Neural cell (in vitro differentiated cells): Measurements from ENCODE around the gene MAPT.
"Not testable (repeated sequence)": the region's sequence is repeated elsewhere in the genome, so short reads cannot be mapped to it uniquely, and the experiment has no call there.

Experiments
- POLR2AphosphoS5 ChIP-seq: IDR thresholded peaks from 2 replicates; pipeline ENCODE4 v1.6.1; 2012
- TF ChIP-seq, protein P1 (sequence below): fragments of 450-650 bp; IDR thresholded peaks from 2 replicates; pipeline ENCODE4 v1.5.1; 2014; ENCODE audit warnings: antibody characterized with exemption, mild to moderate bottlenecking, moderate library complexity; ENCODE audit not compliant: poor library complexity, severe bottlenecking

DNA sequence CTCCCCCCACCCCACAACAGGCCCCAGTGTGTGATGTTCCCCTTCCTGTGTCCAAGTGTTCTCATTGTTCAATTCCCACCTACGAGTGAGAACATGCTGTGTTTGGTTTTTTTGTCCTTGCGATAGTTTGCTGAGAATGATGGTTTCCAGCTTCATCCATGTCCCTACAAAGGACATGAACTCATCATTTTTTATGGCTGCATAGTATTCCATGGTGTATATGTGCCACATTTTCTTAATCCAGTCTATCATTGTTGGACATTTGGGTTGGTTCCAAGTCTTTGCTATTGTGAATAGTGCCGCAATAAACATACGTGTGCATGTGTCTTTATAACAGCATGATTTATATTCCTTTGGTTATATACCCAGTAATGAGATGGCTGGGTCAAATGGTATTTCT is 62.4 kb downstream of the MAPT start:
- TF ChIP-seq, protein P1, sequence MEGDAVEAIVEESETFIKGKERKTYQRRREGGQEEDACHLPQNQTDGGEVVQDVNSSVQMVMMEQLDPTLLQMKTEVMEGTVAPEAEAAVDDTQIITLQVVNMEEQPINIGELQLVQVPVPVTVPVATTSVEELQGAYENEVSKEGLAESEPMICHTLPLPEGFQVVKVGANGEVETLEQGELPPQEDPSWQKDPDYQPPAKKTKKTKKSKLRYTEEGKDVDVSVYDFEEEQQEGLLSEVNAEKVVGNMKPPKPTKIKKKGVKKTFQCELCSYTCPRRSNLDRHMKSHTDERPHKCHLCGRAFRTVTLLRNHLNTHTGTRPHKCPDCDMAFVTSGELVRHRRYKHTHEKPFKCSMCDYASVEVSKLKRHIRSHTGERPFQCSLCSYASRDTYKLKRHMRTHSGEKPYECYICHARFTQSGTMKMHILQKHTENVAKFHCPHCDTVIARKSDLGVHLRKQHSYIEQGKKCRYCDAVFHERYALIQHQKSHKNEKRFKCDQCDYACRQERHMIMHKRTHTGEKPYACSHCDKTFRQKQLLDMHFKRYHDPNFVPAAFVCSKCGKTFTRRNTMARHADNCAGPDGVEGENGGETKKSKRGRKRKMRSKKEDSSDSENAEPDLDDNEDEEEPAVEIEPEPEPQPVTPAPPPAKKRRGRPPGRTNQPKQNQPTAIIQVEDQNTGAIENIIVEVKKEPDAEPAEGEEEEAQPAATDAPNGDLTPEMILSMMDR: not testable (repeated sequence)
- not testable (repeated sequence) for TF ChIP-seq POLR2AphosphoS5
